Measurements from ENCODE around the gene SOCS7. TPM values are rescaled to one million over a fixed set of nuclear protein-coding genes. Genes with fewer than 3 reads are reported as not detected.

SOCS7 gene
- total RNA-seq, 1 donor from 2014 or later: 17.8 TPM

DNA sequence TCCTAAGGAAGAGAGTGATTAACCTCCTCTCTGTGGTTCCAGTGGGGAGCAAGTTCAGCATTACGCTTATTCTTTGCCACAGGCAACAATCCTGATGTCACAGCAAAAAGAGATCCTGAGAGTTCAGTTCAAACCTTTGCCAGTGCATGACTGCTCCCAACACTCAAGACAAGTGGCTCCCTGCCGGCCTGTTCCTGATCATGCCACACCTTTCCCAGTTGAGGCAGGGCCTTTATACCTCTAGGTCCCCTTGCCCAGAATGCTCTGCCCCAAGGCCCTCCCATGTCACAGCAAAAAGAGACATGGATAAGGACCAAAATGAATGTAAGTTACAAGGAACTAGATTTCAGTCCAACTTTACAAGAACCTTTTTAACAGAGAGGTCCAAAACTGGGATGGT, 45.6 kb downstream of the SOCS7 start:
- Histone ChIP-seq H3K27ac (no peak overlapping the region), H3K9me3 (ENCODE audit: low read depth) (no peaks in the 10 kb centered on the region), H3K79me2 (ENCODE audit: low read depth) (no peaks in the 10 kb centered on the region), H3K36me3 (no peaks in the 10 kb centered on the region), H4K20me1 (ENCODE audit: low read depth) (no peaks in the 10 kb centered on the region), H3F3A (ENCODE audit: low read depth) (no peaks in the 10 kb centered on the region), H3K4me1 (no peaks in the 10 kb centered on the region), H2AFZ (replicated peaks) (no peak overlapping the region), H3K4me3 (no peak overlapping the region), H3K4me2 (no peak overlapping the region), H3K9ac (no peak overlapping the region), H3K27me3 (no peaks in the 10 kb centered on the region)
- Mint-ChIP-seq H3K27me3 (ENCODE audit: insufficient read depth, low read depth) (peaks cover 6% of the 10 kb centered on the region), H3K4me3 (no peak overlapping the region), H3K36me3 (peaks cover 46% of the 10 kb centered on the region), H3K4me1 (no peaks in the 10 kb centered on the region), H3K27ac (no peak overlapping the region), H3K9me3 (no peaks in the 10 kb centered on the region)
- TF ChIP-seq EZH2phosphoT487 (IDR thresholded peaks at IDR 0.05) (no peak), EZH2 (IDR thresholded peaks at IDR 0.05) (no peak), CTCF (IDR thresholded peaks at IDR 0.05) (no peak)
- DNase-seq (ENCODE audit: low spot score): no peak

GRCh38 chr17:38400286-38400685, 48.6 kb downstream of the SOCS7 start:
- Histone ChIP-seq H3K27ac (no peak overlapping the region), H3K4me3 (no peak overlapping the region), H3K9ac (no peak overlapping the region), H2AFZ (replicated peaks) (no peak overlapping the region), H3K27me3 (no peaks in the 10 kb centered on the region), H3K9me3 (ENCODE audit: low read depth) (no peaks in the 10 kb centered on the region), H3K4me2 (no peak overlapping the region), H3F3A (ENCODE audit: low read depth) (peaks cover 10% of the 10 kb centered on the region), H4K20me1 (ENCODE audit: low read depth) (peaks cover 6% of the 10 kb centered on the region), H3K36me3 (no peaks in the 10 kb centered on the region), H3K79me2 (ENCODE audit: low read depth) (no peaks in the 10 kb centered on the region), H3K4me1 (peaks cover 6% of the 10 kb centered on the region)
- no peak for TF ChIP-seq EZH2 (IDR thresholded peaks at IDR 0.05)
- TF ChIP-seq EZH2phosphoT487 (IDR thresholded peaks at IDR 0.05): no peak
- no peak for TF ChIP-seq CTCF (IDR thresholded peaks at IDR 0.05)
- no peaks in the 10 kb centered on the region for H3K9me3 Mint-ChIP-seq
- peaks cover 4% of the 10 kb centered on the region for H3K27me3 Mint-ChIP-seq (ENCODE audit: insufficient read depth, low read depth)
- H3K36me3 Mint-ChIP-seq: peaks cover 39% of the 10 kb centered on the region
- no peak overlapping the region for H3K27ac Mint-ChIP-seq
- peaks cover 4% of the 10 kb centered on the region for H3K4me1 Mint-ChIP-seq
- DNase-seq (ENCODE audit: low spot score): no peak
- no peak overlapping the region for H3K4me3 Mint-ChIP-seq

GRCh38 chr17:38401459-38401858, 49.8 kb downstream of the SOCS7 start:
- H3K4me1 ChIP-seq: peaks cover 6% of the 10 kb centered on the region
- no peak overlapping the region for H3K4me2 ChIP-seq
- no peak overlapping the region for H3K27ac ChIP-seq
- no peak overlapping the region for H3K4me3 Mint-ChIP-seq
- no peak overlapping the region for H3K27ac Mint-ChIP-seq
- no peaks in the 10 kb centered on the region for H3K36me3 ChIP-seq
- H2AFZ ChIP-seq (replicated peaks): no peak overlapping the region
- no peaks in the 10 kb centered on the region for H3K9me3 ChIP-seq (ENCODE audit: low read depth)
- H3K9ac ChIP-seq: no peak overlapping the region
- peaks cover 4% of the 10 kb centered on the region for H3K4me1 Mint-ChIP-seq
- no peak overlapping the region for H3K4me3 ChIP-seq
- no peak for DNase-seq (ENCODE audit: low spot score)
- H3K27me3 Mint-ChIP-seq (ENCODE audit: insufficient read depth, low read depth): peaks cover 4% of the 10 kb centered on the region
- H3K27me3 ChIP-seq: no peaks in the 10 kb centered on the region
- no peaks in the 10 kb centered on the region for H3K9me3 Mint-ChIP-seq
- H3F3A ChIP-seq (ENCODE audit: low read depth): peaks cover 10% of the 10 kb centered on the region
- TF ChIP-seq CTCF (IDR thresholded peaks at IDR 0.05) (no peak), EZH2phosphoT487 (IDR thresholded peaks at IDR 0.05) (no peak), EZH2 (IDR thresholded peaks at IDR 0.05) (no peak)
- peaks cover 6% of the 10 kb centered on the region for H4K20me1 ChIP-seq (ENCODE audit: low read depth)
- H3K36me3 Mint-ChIP-seq: peaks cover 32% of the 10 kb centered on the region
- H3K79me2 ChIP-seq (ENCODE audit: low read depth): no peaks in the 10 kb centered on the region

Measured in neural progenitor cell (in vitro differentiated cells).